ENCODE measurements around the gene GRB2. TPM values are rescaled to one million over a fixed set of nuclear protein-coding genes. Genes with fewer than 3 reads are reported as not detected.
A peak's percentile ranks its signal among the peaks of the same experiment; 100 is the strongest.

Gene GRB2
- total RNA-seq, 2 donors from 2014 or later: 117 to 126 TPM

DNA sequence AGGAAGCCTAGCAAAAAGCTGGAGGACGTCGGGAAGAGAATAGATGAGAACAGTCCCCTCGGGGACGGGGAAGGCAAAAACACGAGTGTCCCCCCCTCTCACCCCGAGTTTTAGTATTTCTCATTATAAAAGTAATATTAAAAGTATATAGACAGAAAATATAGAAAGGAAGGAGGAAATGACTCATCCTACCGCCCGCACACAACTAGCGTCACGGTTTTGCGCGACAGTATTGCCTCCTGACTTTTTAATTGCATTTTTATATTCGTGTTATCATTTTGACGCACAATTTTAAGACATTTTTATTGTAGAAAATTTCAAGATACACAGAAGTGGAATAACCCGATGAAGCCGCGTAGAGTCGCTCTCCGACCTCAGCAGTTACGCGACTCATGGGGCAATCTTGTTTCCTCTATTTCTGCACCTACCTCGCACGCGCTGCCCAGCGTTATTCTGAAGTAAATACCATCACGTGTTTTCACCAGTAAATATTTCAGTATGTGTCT is 115.6 kb downstream of the GRB2 start:
- Histone ChIP-seq H3K4me3 (peak overlapping the region; percentile 83), H3K36me3 (no peaks in the 10 kb centered on the region), H3K9me3 (no peaks in the 10 kb centered on the region), H3K27ac (peak overlapping the region; percentile 93), H3K4me1 (peaks cover 4% of the 10 kb centered on the region), H3K9ac (ENCODE audit: low read depth in 2 of 2, low read length in 2 of 2) (peak overlapping the region; percentile 77 to 98), H3K27me3 (no peaks in the 10 kb centered on the region)
- intact Hi-C loops (cut with DNase I): no loop called here
- TF ChIP-seq CTCF (IDR thresholded peaks at IDR 0.05): peak; percentile 19
- DNase-seq: peak; percentile 64

DNA sequence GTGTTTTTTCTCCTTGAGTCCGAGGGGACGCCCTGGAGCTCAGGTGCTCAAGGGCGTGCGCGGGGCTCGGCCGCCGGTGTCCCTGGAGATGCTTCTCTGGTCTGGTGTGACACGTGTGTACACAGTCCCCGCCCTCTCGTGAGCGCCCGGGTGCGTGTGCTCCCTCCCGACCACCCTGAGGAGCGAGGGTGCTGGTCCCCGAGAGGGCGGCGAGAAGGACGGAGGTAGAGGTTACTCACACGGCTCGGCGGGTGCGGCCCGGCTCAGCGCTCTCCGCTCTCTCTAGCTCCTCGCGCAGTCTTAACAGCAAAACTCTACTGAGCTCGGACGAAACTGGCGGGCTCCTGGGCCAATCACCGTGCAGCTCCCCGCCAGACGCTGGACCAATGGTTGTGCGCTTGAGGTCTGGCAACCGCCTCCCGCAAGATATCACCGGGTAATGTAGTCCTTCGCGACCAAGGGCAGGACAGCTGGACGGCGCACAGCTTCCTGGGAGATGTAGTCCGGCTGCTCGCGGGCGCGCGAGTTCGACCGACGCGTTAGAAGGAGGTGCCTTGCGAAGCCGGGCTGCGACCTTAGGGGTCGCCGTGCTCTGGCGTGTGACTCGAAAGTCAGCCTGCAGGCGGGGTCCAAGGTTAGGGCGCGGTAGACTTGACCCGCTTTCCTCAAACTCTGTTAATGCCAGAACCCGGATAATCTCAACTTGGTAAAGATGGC is 116.2 kb downstream of the GRB2 start, which contains the start of gene SLC25A19:
TSS of gene SLC25A19 (minus strand) at position 319 of the 717 bp plus-strand sequence. CDS start 2,669 bp downstream, outside the sequence.
- H3K4me3 ChIP-seq: peak within 1 kb of the TSS; percentile 83
- no peak for TF ChIP-seq CTCF (IDR thresholded peaks at IDR 0.05)
- intact Hi-C loops (cut with DNase I): no loop called here
- peak within 1 kb of the TSS; percentile 77 to 98 for H3K9ac ChIP-seq (ENCODE audit: low read depth in 2 of 2, low read length in 2 of 2)
- peak; percentile 98 for DNase-seq
- no peaks in the 10 kb centered on the region for H3K36me3 ChIP-seq
- H3K9me3 ChIP-seq: no peaks in the 10 kb centered on the region
- H3K27me3 ChIP-seq: no peaks in the 10 kb centered on the region
- peak within 1 kb of the TSS; percentile 93 for H3K27ac ChIP-seq
- peaks cover 4% of the 10 kb centered on the region for H3K4me1 ChIP-seq

DNA sequence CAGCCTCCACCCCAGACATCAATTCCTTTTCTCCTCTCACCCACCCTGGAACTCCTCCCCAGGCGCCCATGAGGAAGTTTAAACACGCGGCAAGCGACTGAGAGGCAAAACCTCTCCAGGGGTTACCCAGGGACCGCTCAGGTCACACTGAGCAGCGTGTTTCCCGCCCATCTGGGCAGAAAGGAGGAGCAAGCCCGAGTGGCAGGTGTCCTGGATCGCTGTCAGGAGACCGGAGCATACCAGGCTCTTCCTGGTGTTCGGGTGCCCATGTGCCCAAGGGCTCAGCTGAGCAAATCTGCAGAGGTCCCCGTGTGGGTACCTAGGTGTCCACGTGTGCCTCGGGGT is 116.7 kb downstream of the GRB2 start:
- TF ChIP-seq CTCF (IDR thresholded peaks at IDR 0.05): no peak
- intact Hi-C loops (cut with DNase I): no loop called here
- H3K27me3 ChIP-seq: no peaks in the 10 kb centered on the region
- no peaks in the 10 kb centered on the region for H3K9me3 ChIP-seq
- peak; percentile 75 for DNase-seq
- no peaks in the 10 kb centered on the region for H3K36me3 ChIP-seq
- H3K4me1 ChIP-seq: peaks cover 4% of the 10 kb centered on the region
- peak overlapping the region; percentile 75 to 98 for H3K9ac ChIP-seq (ENCODE audit: low read depth in 2 of 2, low read length in 2 of 2)
- H3K27ac ChIP-seq: peak overlapping the region; percentile 93
- peak overlapping the region; percentile 83 for H3K4me3 ChIP-seq

GRCh38 chr17:75288359-75288758 is 117.1 kb downstream of the GRB2 start:
- H3K9me3 ChIP-seq: no peaks in the 10 kb centered on the region
- intact Hi-C loops (cut with DNase I): no loop called here
- H3K4me3 ChIP-seq: peak overlapping the region; percentile 83
- TF ChIP-seq CTCF (IDR thresholded peaks at IDR 0.05): no peak
- H3K4me1 ChIP-seq: peaks cover 4% of the 10 kb centered on the region
- H3K27me3 ChIP-seq: no peaks in the 10 kb centered on the region
- no peak for DNase-seq
- H3K36me3 ChIP-seq: no peaks in the 10 kb centered on the region
- peak overlapping the region in 1 of 2 donors; percentile 98 for H3K9ac ChIP-seq (ENCODE audit: low read depth in 2 of 2, low read length in 2 of 2)
- H3K27ac ChIP-seq: peak overlapping the region; percentile 93

DNA sequence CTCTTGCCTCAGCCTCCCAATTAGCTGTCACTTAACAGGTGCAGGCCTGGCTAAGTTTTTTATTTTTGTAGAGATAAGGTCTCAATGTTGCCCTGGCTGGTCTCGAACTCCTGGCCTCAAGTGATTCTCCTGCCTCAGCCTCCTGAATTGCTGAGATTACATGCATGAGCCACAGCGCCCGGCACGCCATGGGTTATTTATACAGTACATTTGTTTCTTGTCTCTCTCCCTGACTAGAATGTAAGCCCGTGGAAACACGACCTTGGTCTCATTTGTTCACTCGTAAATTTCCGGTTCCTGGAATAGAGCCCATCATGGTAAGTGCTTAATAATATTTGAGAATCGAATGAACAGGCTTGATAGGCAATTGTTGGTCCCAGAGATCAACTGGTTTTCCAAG is 118.3 kb downstream of the GRB2 start:
- Histone ChIP-seq H3K9me3 (no peaks in the 10 kb centered on the region), H3K9ac (ENCODE audit: low read depth in 2 of 2, low read length in 2 of 2) (no peak overlapping the region), H3K36me3 (no peaks in the 10 kb centered on the region), H3K4me3 (no peak overlapping the region), H3K27ac (no peak overlapping the region), H3K27me3 (no peaks in the 10 kb centered on the region), H3K4me1 (peaks cover 4% of the 10 kb centered on the region)
- intact Hi-C loops (cut with DNase I): no loop called here
- no peak for TF ChIP-seq CTCF (IDR thresholded peaks at IDR 0.05)
- no peak for DNase-seq
